DND-41 (cell line): ENCODE data around the gene EPC1.
A peak's percentile ranks its signal among the peaks of the same experiment; 100 is the strongest.
"Not testable (repeated sequence)": the region's sequence is repeated elsewhere in the genome, so short reads cannot be mapped to it uniquely, and the experiment has no call there.

ENCODE experiments used
- ATAC-seq: fragments of 200-7000 bp; cut with Tn5 transposase; 3 replicates; pipeline ENCODE4 v1.9.1; 2021; ENCODE audit warnings: low read depth; ENCODE audit not compliant: insufficient read depth
- DNase-seq: peaks from one replicate; pipeline ENCODE4 v3.0.0-alpha.2; 2020
- H2AFZ ChIP-seq: 2 replicates; pipeline ENCODE4 v1.6.0; 2012; ENCODE audit warnings: low read depth, low read length
- H3K27ac ChIP-seq: 2 replicates; pipeline ENCODE4 v1.5.1; 2012; ENCODE audit warnings: low read length, inconsistent platforms
- H3K27me3 ChIP-seq: fragments of 200-600 bp; sonication (generic); 2 replicates; pipeline ENCODE4 v1.6.0; 2012; ENCODE audit warnings: low read length, mild to moderate bottlenecking, inconsistent platforms; ENCODE audit not compliant: insufficient read depth, poor library complexity
- H3K36me3 ChIP-seq: 2 replicates; pipeline ENCODE4 v1.5.1; 2012; ENCODE audit warnings: low read length, inconsistent platforms; ENCODE audit not compliant: insufficient read depth
- H3K4me1 ChIP-seq: 2 replicates; pipeline ENCODE4 v1.5.1; 2012; ENCODE audit warnings: mild to moderate bottlenecking, low read length; ENCODE audit not compliant: insufficient read depth
- H3K4me2 ChIP-seq: 2 replicates; pipeline ENCODE4 v1.6.0; 2012; ENCODE audit warnings: mild to moderate bottlenecking, moderate library complexity, low read length, inconsistent platforms; ENCODE audit not compliant: insufficient read depth
- H3K4me3 ChIP-seq, 2 experiments: fragments of 200-600 bp in 1 of 2; shearing (Covaris generic) in 1 of 2; 2 replicates each; pipeline ENCODE4 v1.5.1; 2012 to 2016; ENCODE audit warnings: inconsistent platforms in 2 of 2, low read length in 2 of 2, mild to moderate bottlenecking in 2 of 2, low read depth in 1 of 2, moderate library complexity in 1 of 2
- H3K79me2 ChIP-seq: 2 replicates; pipeline ENCODE4 v1.6.0; 2012; ENCODE audit warnings: low read length, inconsistent platforms; ENCODE audit not compliant: insufficient read depth
- H3K9ac ChIP-seq: 2 replicates; pipeline ENCODE4 v1.6.0; 2012; ENCODE audit warnings: low read depth, mild to moderate bottlenecking, inconsistent platforms, low read length, moderate library complexity
- H3K9me3 ChIP-seq: 2 replicates; pipeline ENCODE4 v1.5.1; 2012; ENCODE audit warnings: low read length, moderate library complexity, mild to moderate bottlenecking, inconsistent platforms; ENCODE audit not compliant: insufficient read depth, severe bottlenecking
- H4K20me1 ChIP-seq: 2 replicates; pipeline ENCODE4 v1.6.0; 2012; ENCODE audit warnings: low read length; ENCODE audit not compliant: insufficient read depth
- EZH2 ChIP-seq: IDR thresholded peaks from 3 replicates; pipeline ENCODE4 v1.6.1; 2012; ENCODE audit warnings: borderline replicate concordance, low read depth, mild to moderate bottlenecking, moderate library complexity, low read length, inconsistent platforms; ENCODE audit not compliant: severe bottlenecking
- TF ChIP-seq, protein P1 (sequence below): IDR thresholded peaks from 2 replicates; pipeline ENCODE4 v1.5.1; 2012; ENCODE audit warnings: borderline replicate concordance, low read length, moderate library complexity, mild to moderate bottlenecking; ENCODE audit not compliant: poor library complexity, severe bottlenecking; ENCODE audit errors: extremely low read depth

The EPC1 gene

GRCh38 chr10:32227802-32228201, 119.2 kb downstream of the EPC1 start:
- H3K27ac ChIP-seq, result no peak overlapping the region
- H3K4me3 ChIP-seq, result no peak overlapping the region
- H3K4me2 ChIP-seq, result no peak overlapping the region
- DNase-seq (no peak), ATAC-seq (no peak)
- no peaks in the 10 kb centered on the region for H3K36me3 ChIP-seq
- no peaks in the 10 kb centered on the region for H4K20me1 ChIP-seq
- no peak overlapping the region for H2AFZ ChIP-seq
- TF ChIP-seq, protein P1, sequence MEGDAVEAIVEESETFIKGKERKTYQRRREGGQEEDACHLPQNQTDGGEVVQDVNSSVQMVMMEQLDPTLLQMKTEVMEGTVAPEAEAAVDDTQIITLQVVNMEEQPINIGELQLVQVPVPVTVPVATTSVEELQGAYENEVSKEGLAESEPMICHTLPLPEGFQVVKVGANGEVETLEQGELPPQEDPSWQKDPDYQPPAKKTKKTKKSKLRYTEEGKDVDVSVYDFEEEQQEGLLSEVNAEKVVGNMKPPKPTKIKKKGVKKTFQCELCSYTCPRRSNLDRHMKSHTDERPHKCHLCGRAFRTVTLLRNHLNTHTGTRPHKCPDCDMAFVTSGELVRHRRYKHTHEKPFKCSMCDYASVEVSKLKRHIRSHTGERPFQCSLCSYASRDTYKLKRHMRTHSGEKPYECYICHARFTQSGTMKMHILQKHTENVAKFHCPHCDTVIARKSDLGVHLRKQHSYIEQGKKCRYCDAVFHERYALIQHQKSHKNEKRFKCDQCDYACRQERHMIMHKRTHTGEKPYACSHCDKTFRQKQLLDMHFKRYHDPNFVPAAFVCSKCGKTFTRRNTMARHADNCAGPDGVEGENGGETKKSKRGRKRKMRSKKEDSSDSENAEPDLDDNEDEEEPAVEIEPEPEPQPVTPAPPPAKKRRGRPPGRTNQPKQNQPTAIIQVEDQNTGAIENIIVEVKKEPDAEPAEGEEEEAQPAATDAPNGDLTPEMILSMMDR, result no peak
- TF ChIP-seq EZH2, result no peak
- no peak overlapping the region for H3K9ac ChIP-seq
- H3K9me3 ChIP-seq, result no peaks in the 10 kb centered on the region
- no peaks in the 10 kb centered on the region for H3K4me1 ChIP-seq
- no peaks in the 10 kb centered on the region for H3K27me3 ChIP-seq
- no peaks in the 10 kb centered on the region for H3K79me2 ChIP-seq

GRCh38 chr10:32226624-32227023, 120.3 kb downstream of the EPC1 start:
- H2AFZ ChIP-seq, result no peak overlapping the region
- H3K4me1 ChIP-seq, result no peaks in the 10 kb centered on the region
- no peaks in the 10 kb centered on the region for H3K79me2 ChIP-seq
- H3K27ac ChIP-seq, result no peak overlapping the region
- H3K36me3 ChIP-seq, result no peaks in the 10 kb centered on the region
- no peak overlapping the region for H3K9ac ChIP-seq
- H3K4me2 ChIP-seq, result no peak overlapping the region
- H3K27me3 ChIP-seq, result no peaks in the 10 kb centered on the region
- DNase-seq (no peak), ATAC-seq (no peak)
- H4K20me1 ChIP-seq, result no peaks in the 10 kb centered on the region
- TF ChIP-seq EZH2, result no peak
- TF ChIP-seq, protein P1, result no peak
- no peak overlapping the region for H3K4me3 ChIP-seq
- H3K9me3 ChIP-seq, result no peaks in the 10 kb centered on the region

DNA sequence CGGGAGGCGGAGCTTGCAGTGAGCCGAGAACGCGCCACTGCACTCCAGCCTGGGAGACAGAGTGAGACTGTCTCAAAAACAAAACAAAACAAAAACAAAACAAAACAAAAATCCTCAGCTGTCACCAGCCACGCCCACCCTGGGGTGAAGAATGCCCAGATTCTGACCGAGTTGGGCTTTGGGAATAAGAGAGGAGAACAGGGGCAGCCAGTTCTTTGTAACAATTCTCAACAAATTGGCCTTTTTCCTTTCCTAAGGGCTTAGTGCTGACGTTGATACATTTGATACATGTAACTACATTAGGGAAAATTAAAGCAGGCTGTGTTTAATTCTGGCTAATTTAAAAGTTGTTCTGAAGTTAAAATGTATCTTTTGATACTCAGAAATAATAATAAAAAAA, 121.0 kb downstream of the EPC1 start:
- Histone ChIP-seq H3K4me3 (no peak overlapping the region), H3K36me3 (no peaks in the 10 kb centered on the region), H2AFZ (no peak overlapping the region), H3K79me2 (no peaks in the 10 kb centered on the region), H4K20me1 (no peaks in the 10 kb centered on the region), H3K9me3 (no peaks in the 10 kb centered on the region), H3K4me1 (no peaks in the 10 kb centered on the region), H3K27ac (no peak overlapping the region), H3K9ac (no peak overlapping the region), H3K4me2 (no peak overlapping the region), H3K27me3 (no peaks in the 10 kb centered on the region)
- ATAC-seq (no peak), DNase-seq (no peak)
- no peak for TF ChIP-seq EZH2
- TF ChIP-seq, protein P1, result no peak

GRCh38 chr10:32222376-32222775, 124.6 kb downstream of the EPC1 start:
- not testable (repeated sequence) for H3K36me3 ChIP-seq, H4K20me1 ChIP-seq

DNA sequence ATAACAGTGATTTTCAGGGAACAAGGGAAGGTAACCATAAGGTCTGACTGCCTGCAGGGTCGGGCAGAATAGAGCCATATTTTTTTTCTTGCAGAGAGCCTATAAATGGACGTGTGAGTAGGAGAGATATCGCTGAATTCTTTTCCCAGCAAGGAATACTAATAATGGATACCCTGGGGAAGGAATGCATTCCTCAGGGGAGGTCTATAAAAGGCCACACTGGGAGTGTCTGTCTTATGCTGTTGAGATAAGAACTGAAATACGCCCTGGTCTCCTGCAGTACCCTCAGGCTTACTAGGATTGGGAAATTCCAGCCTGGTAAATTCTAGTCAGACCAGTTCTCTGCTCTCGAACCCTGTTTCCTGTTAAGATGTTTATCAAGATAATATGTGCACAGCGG, 127.8 kb downstream of the EPC1 start:
- not testable (repeated sequence) for ATAC-seq, H3K9me3 ChIP-seq, DNase-seq, H4K20me1 ChIP-seq, H3K27ac ChIP-seq, H3K4me2 ChIP-seq, H3K9ac ChIP-seq, H3K36me3 ChIP-seq, H3K4me1 ChIP-seq, H3K4me3 ChIP-seq, H3K79me2 ChIP-seq, H3K27me3 ChIP-seq, H2AFZ ChIP-seq

More at GRCh38 chr10:32222376-32222775, 124.6 kb downstream of the EPC1 start:
- H3K79me2 ChIP-seq, H3K27ac ChIP-seq, H3K27me3 ChIP-seq, H2AFZ ChIP-seq, DNase-seq, ATAC-seq, H3K9ac ChIP-seq, H3K9me3 ChIP-seq, H3K4me1 ChIP-seq, H3K4me3 ChIP-seq, H3K4me2 ChIP-seq: not testable (repeated sequence)

DNA sequence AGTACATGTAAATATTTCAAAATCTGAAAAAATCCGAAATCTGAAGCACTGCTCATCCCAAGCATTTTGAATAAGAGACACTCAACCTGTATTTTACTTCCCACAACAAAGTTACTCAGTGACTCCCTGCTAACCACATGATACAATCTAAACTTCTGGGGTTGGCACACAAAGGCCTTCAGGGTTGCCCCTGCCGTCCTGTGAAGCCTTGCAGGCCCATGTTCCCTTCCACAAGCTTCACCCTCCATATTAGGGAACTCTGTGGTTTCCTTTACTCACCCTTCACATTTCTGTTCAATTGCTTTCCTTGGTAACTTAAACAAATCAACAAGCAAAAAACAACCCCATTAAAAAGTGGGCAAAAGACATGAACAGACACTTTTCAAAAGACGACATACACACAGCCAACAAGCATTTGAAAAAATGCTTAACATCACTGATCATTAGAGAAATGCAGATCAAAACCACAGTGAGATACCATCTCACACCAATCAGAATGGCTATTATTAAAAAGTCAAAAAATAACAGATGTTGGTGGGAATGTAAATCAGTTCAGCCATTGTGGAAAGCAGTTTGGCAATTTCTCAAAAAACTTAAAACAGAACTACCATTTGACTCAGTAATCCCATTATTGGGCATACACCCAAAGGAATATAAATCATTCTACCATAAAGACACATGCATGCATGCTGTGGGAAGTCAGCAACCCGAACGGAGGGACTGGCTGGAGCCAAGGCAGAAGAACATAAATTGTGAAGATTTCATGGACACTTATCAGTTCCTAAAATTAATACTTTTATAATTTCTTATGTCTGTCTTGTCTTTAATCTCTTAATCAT, 128.5 kb downstream of the EPC1 start:
- not testable (repeated sequence) for H4K20me1 ChIP-seq, H3K9ac ChIP-seq, H3K9me3 ChIP-seq, H2AFZ ChIP-seq, H3K79me2 ChIP-seq, H3K4me2 ChIP-seq, H3K4me1 ChIP-seq, H3K27me3 ChIP-seq, H3K4me3 ChIP-seq, H3K36me3 ChIP-seq, H3K27ac ChIP-seq
- peak; percentile 70 for DNase-seq
- peak; percentile 99 for ATAC-seq
